K562 (cell line): ENCODE results near the gene IRAK4. TPM values are rescaled to one million over a fixed set of nuclear protein-coding genes. Genes with fewer than 3 reads are reported as not detected.

Source experiments
- ATAC-seq: fragments of 200-7000 bp; cut with Tn5 transposase; 3 replicates; pipeline ENCODE4 v1.9.1; 2020; ENCODE audit warnings: moderate library complexity
- BruUV-seq: library from RNA; stranded (reverse); fragments of 400-500 nt; replicated peaks from 2 replicates; lab custom pipeline; 2021; lab: Mats Ljungman, UMichigan
- CTCF ChIA-PET: fragments of 300-600 bp; formaldehyde crosslinking; extraction: SDS; loops from one replicate; lab custom pipeline; 2021; ENCODE audit warnings: low intra/inter-chr PET ratio; lab: Yijun Ruan, JAX
- POLR2A ChIA-PET: fragments of 300-600, 350-650 bp; sonication (Branson Sonifier 250); formaldehyde crosslinking; extraction: SDS; loops from one replicate; lab custom pipeline; 2021; ENCODE audit warnings: antibody characterized with exemption, inconsistent platforms; lab: Yijun Ruan, JAX
- DNase-seq, 4 experiments: peaks; one replicate each; pipeline versions ENCODE4 v3.0.0 to v3.0.0-alpha.2; 2011 to 2018; ENCODE audit warnings: low spot score in 3 of 4, mixed read lengths in 3 of 4; ENCODE audit errors: extremely low read depth in 1 of 4
- FAIRE-seq: peaks from 2 replicates; lab custom pipeline; 2011; peaks lifted over from hg19 to GRCh38; lab: Jason Lieb, UNC
- H2AFZ ChIP-seq: 2 replicates; pipeline ENCODE4 v1.6.0; 2011; ENCODE audit warnings: low read depth, low read length, control low read depth, inconsistent platforms
- H3K27ac ChIP-seq: fragments of 200-600 bp; 3 replicates; pipeline ENCODE4 v1.8.0; 2011; ENCODE audit warnings: low read depth, mild to moderate bottlenecking, control low read depth, inconsistent platforms, low read length, moderate library complexity, mixed read lengths; ENCODE audit errors: extremely low read depth
- H3K27me3 ChIP-seq, 2 experiments: fragments of 300-600 bp in 1 of 2; 2 replicates in 1 of 2; 3 replicates in 1 of 2; pipeline versions ENCODE4 v1.6.0 to v1.8.0; 2011; ENCODE audit warnings: inconsistent platforms in 2 of 2, low read length in 2 of 2, mild to moderate bottlenecking in 1 of 2, mixed read lengths in 1 of 2, moderate library complexity in 1 of 2; ENCODE audit not compliant: control insufficient read depth in 2 of 2, insufficient read depth in 2 of 2
- H3K36me3 ChIP-seq: fragments of 300-600 bp; 3 replicates; pipeline ENCODE4 v1.8.0; 2011; ENCODE audit warnings: mild to moderate bottlenecking, low read length, inconsistent platforms; ENCODE audit not compliant: control insufficient read depth, insufficient read depth
- H3K4me1 ChIP-seq, 2 experiments: fragments of 200-600 bp in 1 of 2; replicated peaks in 1 of 2; 2 replicates in 1 of 2; 3 replicates in 1 of 2; pipeline versions ENCODE4 v1.5.1 to v1.8.0; 2011; ENCODE audit warnings: inconsistent platforms in 2 of 2, low read length in 2 of 2, mild to moderate bottlenecking in 1 of 2, mixed read lengths in 1 of 2, moderate library complexity in 1 of 2; ENCODE audit not compliant: control insufficient read depth in 2 of 2, insufficient read depth in 2 of 2
- H3K4me2 ChIP-seq: 2 replicates; pipeline ENCODE4 v1.6.1; 2011; ENCODE audit warnings: low read length, control low read depth, inconsistent platforms, mixed read lengths; ENCODE audit not compliant: insufficient read depth
- H3K4me3 ChIP-seq: fragments of 200-600 bp; sonication (generic), shearing (Covaris generic); 2 replicates; pipeline ENCODE4 v1.5.1; 2016; ENCODE audit warnings: control low read depth, inconsistent platforms
- H3K79me2 ChIP-seq: fragments of 200-600 bp; 3 replicates; pipeline ENCODE4 v1.8.0; 2011; ENCODE audit warnings: low read length, inconsistent platforms; ENCODE audit not compliant: control insufficient read depth, insufficient read depth
- H3K9ac ChIP-seq, 2 experiments: 2 replicates each; pipeline versions ENCODE4 v1.6.0 to v1.6.1; 2011; ENCODE audit warnings: low read depth in 2 of 2, low read length in 2 of 2, control low read depth in 1 of 2, inconsistent platforms in 1 of 2, mild to moderate bottlenecking in 1 of 2, mixed read lengths in 1 of 2; ENCODE audit not compliant: insufficient read depth in 1 of 2
- H3K9me1 ChIP-seq: one replicate; pipeline ENCODE4 v1.6.0; 2011; ENCODE audit warnings: inconsistent platforms, mild to moderate bottlenecking, low read length, moderate library complexity; ENCODE audit not compliant: control insufficient read depth, insufficient read depth
- H3K9me3 ChIP-seq: replicated peaks from 2 replicates; pipeline ENCODE4 v1.5.1; 2011; ENCODE audit warnings: low read depth, low read length, inconsistent platforms; ENCODE audit not compliant: control insufficient read depth, insufficient read depth
- H4K20me1 ChIP-seq: replicated peaks from 2 replicates; pipeline ENCODE4 v1.6.1; 2011; ENCODE audit warnings: low read length, inconsistent platforms, mixed read lengths; ENCODE audit not compliant: control insufficient read depth, insufficient read depth
- EHMT2 ChIP-seq: fragments of 450-650 bp; IDR thresholded peaks from 2 replicates; pipeline ENCODE4 v1.6.1; 2018; ENCODE audit warnings: antibody characterized with exemption
- RFX7 ChIP-seq: fragments of 250-450 bp; sonication (Bioruptor Pico); IDR thresholded peaks from 2 replicates; pipeline ENCODE4 v1.5.1; 2021; ENCODE audit warnings: mild to moderate bottlenecking
- WGBS: fragments of 100-300 bp; shearing (Covaris generic); methylation state at CpG from one replicate; pipeline ENCODE4 v1.1.6; 2016; ENCODE audit warnings: low coverage, mixed read lengths; ENCODE audit not compliant: insufficient coverage; ENCODE audit errors: missing lambda C conversion rate; 5-methylcytosine and 5-hydroxymethylcytosine counted together
- in situ Hi-C: fragments of 300-500 bp; cut with MboI; formaldehyde crosslinking; loops from 4 replicates; pipeline ENCODE4 v1.15.0; 2018; ENCODE audit warnings: inconsistent platforms, mixed read lengths
- intact Hi-C: fragments of 100-400 bp; cut with micrococcal nuclease; formaldehyde crosslinking; loops from 2 replicates; pipeline ENCODE4 v1.14.2; 2022
- polyA plus RNA-seq, 8 experiments: library from polyadenylated mRNA; depleted of rRNA in 4 of 8; stranded (reverse) in 5 of 8; unstranded in 3 of 8; fragments of >200 nt; fragmentation: Nextera tagmentation in 2 of 8; fragmentation: Illumina TruSeq in 1 of 8; extraction: Ambion mirVana in 2 of 8; extraction: Trizol in 1 of 8; gene quantifications; 2 replicates each; pipeline versions ENCODE4 v1.2.1 to v1.2.3, GENCODE V29; 2011 to 2014; ENCODE audit warnings: inconsistent platforms in 1 of 8, missing spikeins in 1 of 8
- total RNA-seq, 7 experiments: library from RNA; depleted of rRNA in 6 of 7; stranded (reverse); fragments of >200 nt in 6 of 7; fragmentation: Illumina TruSeq in 2 of 7; extraction: Trizol in 2 of 7; gene quantifications; 2 replicates each; pipeline versions ENCODE4 v1.2.1 to v1.2.3, GENCODE V29; 2011 to 2021; ENCODE audit warnings: low replicate concordance in 1 of 7
- TF ChIP-seq, protein P1 (sequence below), 2 experiments: fragments of 450-650 bp; formaldehyde crosslinking in 1 of 2; IDR thresholded peaks; 2 replicates each; pipeline versions ENCODE4 v1.4.0 to v1.6.1; 2014 to 2020; ENCODE audit warnings: mild to moderate bottlenecking in 2 of 2, borderline replicate concordance in 1 of 2, low read depth in 1 of 2

IRAK4 gene
- total and polyA plus RNA-seq, 9 of the 15 experiments (the other 6 are each of a cell fraction or from before 2014, with no cell fraction given): 10.8 to 34.5 (median 16.0) TPM

DNA sequence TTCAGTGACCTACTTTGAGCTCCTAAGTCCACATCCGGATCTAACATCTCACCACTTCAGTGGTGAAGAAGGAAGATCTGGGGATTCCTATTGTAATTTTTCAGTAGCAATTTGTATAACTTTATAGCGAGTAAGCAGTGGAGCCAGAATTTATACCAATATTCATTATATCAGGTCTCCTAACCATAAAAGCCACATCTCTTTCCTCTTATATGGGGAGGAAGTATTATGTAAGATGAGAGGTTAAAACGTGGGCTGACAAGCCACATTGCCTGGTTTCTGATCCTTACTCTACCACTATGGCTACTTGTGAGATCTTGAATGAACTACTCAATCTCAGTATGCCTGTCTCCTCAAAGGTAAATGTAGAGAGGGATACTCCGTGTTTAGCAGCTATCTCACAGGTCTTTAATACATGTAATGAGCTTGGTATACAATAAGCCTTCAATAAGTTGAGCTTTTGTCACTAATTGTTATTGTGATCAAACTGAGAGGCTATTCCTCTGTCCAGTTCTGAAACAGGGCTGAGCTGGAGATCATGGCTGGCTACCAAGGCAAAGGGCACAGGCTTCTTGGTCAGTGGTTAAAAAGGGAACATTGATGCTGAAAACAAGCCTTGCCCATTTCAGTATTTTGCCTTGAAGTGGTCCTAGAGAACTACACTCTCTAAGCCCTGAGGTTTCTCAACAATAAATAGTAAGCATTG lies 73.9 kb downstream of the IRAK4 start:
- ATAC-seq: no peak
- CTCF ChIA-PET: no interaction called here

More for the DNA sequence above, 73.9 kb downstream of the IRAK4 start:
- Histone ChIP-seq H2AFZ (no peak overlapping the region), H3K4me1 (peaks cover 0 to 14% of the 10 kb centered on the region in 2 experiments; a peak in 3 of 5 replicates), H3K27ac (no peak overlapping the region), H3K36me3 (no peaks in the 10 kb centered on the region), H3K27me3 (peaks cover 0 to 3% of the 10 kb centered on the region in 2 experiments; a peak in 4 of 5 replicates), H3K4me3 (no peak overlapping the region)
- in situ Hi-C loops: no loop called here
- 8% methylated on average over 4 of the region's 4 CpGs for WGBS
- no peak for DNase-seq
- peak; percentile 19 for FAIRE-seq
- TF ChIP-seq EHMT2 (0 out of 2 replicates have a peak, but pooled peaks have one; percentile 18), RFX7 (CRISPR knock-in tag) (no peak)
- TF ChIP-seq, protein P1, sequence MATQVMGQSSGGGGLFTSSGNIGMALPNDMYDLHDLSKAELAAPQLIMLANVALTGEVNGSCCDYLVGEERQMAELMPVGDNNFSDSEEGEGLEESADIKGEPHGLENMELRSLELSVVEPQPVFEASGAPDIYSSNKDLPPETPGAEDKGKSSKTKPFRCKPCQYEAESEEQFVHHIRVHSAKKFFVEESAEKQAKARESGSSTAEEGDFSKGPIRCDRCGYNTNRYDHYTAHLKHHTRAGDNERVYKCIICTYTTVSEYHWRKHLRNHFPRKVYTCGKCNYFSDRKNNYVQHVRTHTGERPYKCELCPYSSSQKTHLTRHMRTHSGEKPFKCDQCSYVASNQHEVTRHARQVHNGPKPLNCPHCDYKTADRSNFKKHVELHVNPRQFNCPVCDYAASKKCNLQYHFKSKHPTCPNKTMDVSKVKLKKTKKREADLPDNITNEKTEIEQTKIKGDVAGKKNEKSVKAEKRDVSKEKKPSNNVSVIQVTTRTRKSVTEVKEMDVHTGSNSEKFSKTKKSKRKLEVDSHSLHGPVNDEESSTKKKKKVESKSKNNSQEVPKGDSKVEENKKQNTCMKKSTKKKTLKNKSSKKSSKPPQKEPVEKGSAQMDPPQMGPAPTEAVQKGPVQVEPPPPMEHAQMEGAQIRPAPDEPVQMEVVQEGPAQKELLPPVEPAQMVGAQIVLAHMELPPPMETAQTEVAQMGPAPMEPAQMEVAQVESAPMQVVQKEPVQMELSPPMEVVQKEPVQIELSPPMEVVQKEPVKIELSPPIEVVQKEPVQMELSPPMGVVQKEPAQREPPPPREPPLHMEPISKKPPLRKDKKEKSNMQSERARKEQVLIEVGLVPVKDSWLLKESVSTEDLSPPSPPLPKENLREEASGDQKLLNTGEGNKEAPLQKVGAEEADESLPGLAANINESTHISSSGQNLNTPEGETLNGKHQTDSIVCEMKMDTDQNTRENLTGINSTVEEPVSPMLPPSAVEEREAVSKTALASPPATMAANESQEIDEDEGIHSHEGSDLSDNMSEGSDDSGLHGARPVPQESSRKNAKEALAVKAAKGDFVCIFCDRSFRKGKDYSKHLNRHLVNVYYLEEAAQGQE (IDR thresholded peaks at IDR 0.05; ENCODE audit: borderline replicate concordance): peak; percentile 55
- TF ChIP-seq, protein P1 (CRISPR knock-in tag; IDR thresholded peaks at IDR 0.05; ENCODE audit: low read depth): no peak
- TF ChIP-seq, all 486 proteins: peak for 2
- H3K9me3 ChIP-seq: no peaks in the 10 kb centered on the region
- H3K79me2 ChIP-seq: no peaks in the 10 kb centered on the region
- intact Hi-C loops: no loop called here
- no TSS peak for BruUV-seq
- no peak overlapping the region for H3K4me2 ChIP-seq
- H4K20me1 ChIP-seq: no peaks in the 10 kb centered on the region
- POLR2A ChIA-PET: interaction anchor here (0.6 to 1.4 kb wide), 4 partner anchors 8 to 1528 kb away, joined by 3 to 6 read pairs (median 4); no protein-coding TSS in a partner anchor
- no peak overlapping the region for H3K9ac ChIP-seq
- no peaks in the 10 kb centered on the region for H3K9me1 ChIP-seq
